ENCODE measurements around the gene ATXN1.

Gene ATXN1

GRCh38 chr6:16488813-16489212 is 272.4 kb downstream of the ATXN1 start:
- no peak for DNase-seq

GRCh38 chr6:16487996-16488674 is 273.1 kb downstream of the ATXN1 start:
- no peak for DNase-seq

GRCh38 chr6:16486661-16487060 is 274.6 kb downstream of the ATXN1 start:
- DNase-seq, result no peak

- DNase-seq, result no peak
Observed at GRCh38 chr6:16483315-16483875, 277.9 kb downstream of the ATXN1 start.

GRCh38 chr6:16482702-16483314 is 278.5 kb downstream of the ATXN1 start:
- no peak for DNase-seq

- DNase-seq, result no peak
Observed at GRCh38 chr6:16481697-16482399, 279.4 kb downstream of the ATXN1 start.

- no peak for DNase-seq
Observed at GRCh38 chr6:16480763-16481560, 280.3 kb downstream of the ATXN1 start.

GRCh38 chr6:16477367-16478149 is 283.7 kb downstream of the ATXN1 start:
- no peak for DNase-seq

GRCh38 chr6:16476861-16477260 is 284.4 kb downstream of the ATXN1 start:
- no peak for DNase-seq

- DNase-seq, result no peak
Observed at GRCh38 chr6:16475494-16475781, 285.8 kb downstream of the ATXN1 start.

- no peak for DNase-seq
Observed at GRCh38 chr6:16474772-16475493, 286.3 kb downstream of the ATXN1 start.

- DNase-seq, result no peak
Observed at GRCh38 chr6:16473908-16474771, 287.1 kb downstream of the ATXN1 start.

GRCh38 chr6:16473184-16473907 is 287.9 kb downstream of the ATXN1 start:
- no peak for DNase-seq

GRCh38 chr6:16472349-16473069 is 288.8 kb downstream of the ATXN1 start:
- no peak for DNase-seq

- no peak for DNase-seq
Observed at GRCh38 chr6:16471910-16472297, 289.4 kb downstream of the ATXN1 start.

- no peak for DNase-seq
Observed at GRCh38 chr6:16471222-16471909, 289.9 kb downstream of the ATXN1 start.

- no peak for DNase-seq
Observed at GRCh38 chr6:16470502-16471221, 290.6 kb downstream of the ATXN1 start.

Data from activated gamma-delta T cell (primary cell).